ENCODE results near the gene DLEC1. TPM values are rescaled to one million over a fixed set of nuclear protein-coding genes. Genes with fewer than 3 reads are reported as not detected.

The DLEC1 gene
- total and polyA plus RNA-seq, 2 donors from 2014 or later: 0.52 to 3.3 TPM

GRCh38 chr3:38105525-38105924 lies 66.5 kb downstream of the DLEC1 start:
- H3K27me3 ChIP-seq (ENCODE audit: control insufficient read depth, insufficient read depth, low read length): no peaks in the 10 kb centered on the region
- H3K4me3 ChIP-seq (ENCODE audit: low read length in 3 of 3): no peak overlapping the region
- TF ChIP-seq, protein P1, sequence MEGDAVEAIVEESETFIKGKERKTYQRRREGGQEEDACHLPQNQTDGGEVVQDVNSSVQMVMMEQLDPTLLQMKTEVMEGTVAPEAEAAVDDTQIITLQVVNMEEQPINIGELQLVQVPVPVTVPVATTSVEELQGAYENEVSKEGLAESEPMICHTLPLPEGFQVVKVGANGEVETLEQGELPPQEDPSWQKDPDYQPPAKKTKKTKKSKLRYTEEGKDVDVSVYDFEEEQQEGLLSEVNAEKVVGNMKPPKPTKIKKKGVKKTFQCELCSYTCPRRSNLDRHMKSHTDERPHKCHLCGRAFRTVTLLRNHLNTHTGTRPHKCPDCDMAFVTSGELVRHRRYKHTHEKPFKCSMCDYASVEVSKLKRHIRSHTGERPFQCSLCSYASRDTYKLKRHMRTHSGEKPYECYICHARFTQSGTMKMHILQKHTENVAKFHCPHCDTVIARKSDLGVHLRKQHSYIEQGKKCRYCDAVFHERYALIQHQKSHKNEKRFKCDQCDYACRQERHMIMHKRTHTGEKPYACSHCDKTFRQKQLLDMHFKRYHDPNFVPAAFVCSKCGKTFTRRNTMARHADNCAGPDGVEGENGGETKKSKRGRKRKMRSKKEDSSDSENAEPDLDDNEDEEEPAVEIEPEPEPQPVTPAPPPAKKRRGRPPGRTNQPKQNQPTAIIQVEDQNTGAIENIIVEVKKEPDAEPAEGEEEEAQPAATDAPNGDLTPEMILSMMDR (IDR thresholded peaks at IDR 0.05; ENCODE audit: borderline replicate concordance, extremely low read depth, insufficient read depth): no peak
- FAIRE-seq (no peak), DNase-seq (no peak)
- intact Hi-C loops (cut with DNase I): no loop called here
- no peaks in the 10 kb centered on the region for H3K36me3 ChIP-seq (ENCODE audit: control insufficient read depth in 2 of 3, insufficient read depth in 3 of 3, low read length in 3 of 3)
- H3K9me3 ChIP-seq (ENCODE audit: control insufficient read depth in 2 of 3, insufficient read depth in 1 of 3, low read length in 3 of 3): no peaks in the 10 kb centered on the region
- H3K9ac ChIP-seq (ENCODE audit: low read length in 3 of 3): no peak overlapping the region
- H3K27ac ChIP-seq (ENCODE audit: low read depth in 2 of 2, low read length in 2 of 2): no peak overlapping the region
- no peaks in the 10 kb centered on the region for H3K4me1 ChIP-seq (ENCODE audit: control insufficient read depth in 2 of 3, insufficient read depth in 2 of 3, low read depth in 1 of 3, low read length in 3 of 3)

DNA sequence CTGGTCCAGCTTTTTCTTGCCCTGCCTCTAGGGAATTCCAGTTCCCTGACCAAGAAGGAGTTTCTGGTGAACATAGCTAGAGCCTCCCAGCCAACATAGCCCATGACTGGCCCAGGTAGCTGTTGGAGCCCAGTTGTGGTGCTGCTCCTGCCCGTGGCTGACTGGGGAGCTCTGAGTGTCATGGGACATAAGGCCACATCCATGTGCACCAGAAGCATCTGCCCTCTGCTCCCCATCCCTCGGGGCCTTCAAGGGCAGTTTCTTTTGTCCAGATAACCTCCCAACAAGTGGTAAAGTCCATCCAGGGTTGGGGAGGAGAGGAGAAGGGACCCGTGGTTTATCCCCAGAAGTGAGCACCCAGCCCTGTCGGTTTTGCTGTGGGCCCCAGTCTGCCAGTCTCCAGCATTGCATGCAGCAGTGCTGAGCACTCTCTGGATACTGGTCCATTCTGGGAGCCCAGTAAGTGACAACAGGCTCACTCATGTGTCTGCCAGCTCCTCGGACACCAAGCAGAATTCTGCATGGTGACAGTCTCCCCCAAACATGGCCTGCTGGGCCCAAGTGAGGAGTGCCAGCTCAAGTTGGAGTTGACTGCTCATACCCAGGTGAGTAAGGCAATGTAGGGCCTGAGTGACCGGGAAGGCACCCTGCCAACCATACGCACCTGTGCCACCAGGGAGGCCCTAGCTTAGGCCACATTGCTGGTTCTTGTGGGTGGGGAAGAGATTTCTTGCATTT lies 69.1 kb downstream of the DLEC1 start:
- TF ChIP-seq, protein P1 (IDR thresholded peaks at IDR 0.05; ENCODE audit: borderline replicate concordance, extremely low read depth, insufficient read depth): no peak
- FAIRE-seq (no peak), DNase-seq (peak in 1 of 5 donors; percentile 3)
- no peak overlapping the region for H3K4me3 ChIP-seq (ENCODE audit: low read length in 3 of 3)
- intact Hi-C loops (cut with DNase I): no loop called here
- H3K27ac ChIP-seq (ENCODE audit: low read depth in 2 of 2, low read length in 2 of 2): no peak overlapping the region
- H3K9ac ChIP-seq (ENCODE audit: low read length in 3 of 3): no peak overlapping the region
- no peaks in the 10 kb centered on the region for H3K9me3 ChIP-seq (ENCODE audit: control insufficient read depth in 2 of 3, insufficient read depth in 1 of 3, low read length in 3 of 3)
- H3K4me1 ChIP-seq (ENCODE audit: control insufficient read depth in 2 of 3, insufficient read depth in 2 of 3, low read depth in 1 of 3, low read length in 3 of 3): no peaks in the 10 kb centered on the region
- H3K27me3 ChIP-seq (ENCODE audit: control insufficient read depth, insufficient read depth, low read length): no peaks in the 10 kb centered on the region
- H3K36me3 ChIP-seq (ENCODE audit: control insufficient read depth in 2 of 3, insufficient read depth in 3 of 3, low read length in 3 of 3): no peaks in the 10 kb centered on the region

GRCh38 chr3:38108649-38109579 lies 69.9 kb downstream of the DLEC1 start:
- Histone ChIP-seq H3K9ac (ENCODE audit: low read length in 3 of 3) (no peak overlapping the region), H3K27me3 (ENCODE audit: control insufficient read depth, insufficient read depth, low read length) (no peaks in the 10 kb centered on the region), H3K4me3 (ENCODE audit: low read length in 3 of 3) (no peak overlapping the region), H3K27ac (ENCODE audit: low read depth in 2 of 2, low read length in 2 of 2) (no peak overlapping the region), H3K36me3 (ENCODE audit: control insufficient read depth in 2 of 3, insufficient read depth in 3 of 3, low read length in 3 of 3) (no peaks in the 10 kb centered on the region), H3K4me1 (ENCODE audit: control insufficient read depth in 2 of 3, insufficient read depth in 2 of 3, low read depth in 1 of 3, low read length in 3 of 3) (no peaks in the 10 kb centered on the region), H3K9me3 (ENCODE audit: control insufficient read depth in 2 of 3, insufficient read depth in 1 of 3, low read length in 3 of 3) (no peaks in the 10 kb centered on the region)
- TF ChIP-seq, protein P1 (IDR thresholded peaks at IDR 0.05; ENCODE audit: borderline replicate concordance, extremely low read depth, insufficient read depth): no peak
- intact Hi-C loops (cut with DNase I): no loop called here
- no peak for FAIRE-seq
- peak in 1 of 5 donors; percentile 9 for DNase-seq

Measured in kidney (tissue), 14 donors.